Vagina (tissue), 2 donors: ENCODE data around the gene CNDP1.

Source experiments
- POLR2AphosphoS5 ChIP-seq, 2 donors: sonication (generic); formaldehyde crosslinking; IDR thresholded peaks; one replicate each; pipeline ENCODE4 v1.9.0; 2017; ENCODE audit warnings: antibody characterized with exemption in 2 of 2, mild to moderate bottlenecking in 2 of 2, low read depth in 1 of 2; ENCODE audit not compliant: insufficient read depth in 1 of 2
- TF ChIP-seq, protein P1 (sequence below), 3 experiments: fragments of 450-650 bp in 2 of 3; fragments of 200-600 bp in 1 of 3; sonication (generic) in 1 of 3; IDR thresholded peaks; one replicate each; pipeline ENCODE4 v1.5.1; 2017 to 2019; ENCODE audit warnings: antibody characterized with exemption in 3 of 3, mild to moderate bottlenecking in 2 of 3, moderate library complexity in 2 of 3

DNA sequence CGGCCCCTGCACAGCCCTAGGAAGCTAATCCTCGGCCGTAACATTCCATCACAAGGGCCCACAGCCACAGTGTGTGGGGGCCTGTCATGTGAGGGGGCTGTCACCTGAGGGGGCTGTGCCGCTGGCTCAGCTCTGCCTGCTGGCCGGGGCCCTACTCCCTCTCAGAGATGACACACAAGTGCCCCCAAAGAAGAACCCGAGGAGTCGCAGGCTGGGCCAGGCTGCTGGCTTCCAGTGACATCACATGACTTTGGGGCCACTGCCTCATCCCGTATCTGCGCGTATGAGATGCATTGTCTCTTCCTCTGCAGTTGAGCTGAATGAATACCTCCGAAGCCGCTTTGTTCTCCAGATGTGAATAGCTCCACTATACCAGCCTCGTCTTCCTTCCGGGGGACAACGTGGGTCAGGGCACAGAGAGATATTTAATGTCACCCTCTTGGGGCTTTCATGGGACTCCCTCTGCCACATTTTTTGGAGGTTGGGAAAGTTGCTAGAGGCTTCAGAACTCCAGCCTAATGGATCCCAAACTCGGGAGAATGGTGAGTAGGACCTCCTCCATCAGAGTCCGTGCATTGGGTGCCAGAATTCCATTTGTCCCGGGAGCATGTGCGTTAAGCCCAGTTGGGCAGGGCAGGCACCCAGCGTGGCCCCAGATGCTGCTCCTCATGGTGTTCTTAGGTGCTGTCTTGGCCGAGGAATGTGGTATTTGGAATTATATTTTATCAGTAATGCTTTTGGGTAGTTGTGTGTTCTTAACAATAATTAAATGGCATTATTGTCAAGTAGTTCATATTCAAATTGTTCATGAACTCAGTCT is at the start of gene CNDP1:
- TF ChIP-seq, protein P1, sequence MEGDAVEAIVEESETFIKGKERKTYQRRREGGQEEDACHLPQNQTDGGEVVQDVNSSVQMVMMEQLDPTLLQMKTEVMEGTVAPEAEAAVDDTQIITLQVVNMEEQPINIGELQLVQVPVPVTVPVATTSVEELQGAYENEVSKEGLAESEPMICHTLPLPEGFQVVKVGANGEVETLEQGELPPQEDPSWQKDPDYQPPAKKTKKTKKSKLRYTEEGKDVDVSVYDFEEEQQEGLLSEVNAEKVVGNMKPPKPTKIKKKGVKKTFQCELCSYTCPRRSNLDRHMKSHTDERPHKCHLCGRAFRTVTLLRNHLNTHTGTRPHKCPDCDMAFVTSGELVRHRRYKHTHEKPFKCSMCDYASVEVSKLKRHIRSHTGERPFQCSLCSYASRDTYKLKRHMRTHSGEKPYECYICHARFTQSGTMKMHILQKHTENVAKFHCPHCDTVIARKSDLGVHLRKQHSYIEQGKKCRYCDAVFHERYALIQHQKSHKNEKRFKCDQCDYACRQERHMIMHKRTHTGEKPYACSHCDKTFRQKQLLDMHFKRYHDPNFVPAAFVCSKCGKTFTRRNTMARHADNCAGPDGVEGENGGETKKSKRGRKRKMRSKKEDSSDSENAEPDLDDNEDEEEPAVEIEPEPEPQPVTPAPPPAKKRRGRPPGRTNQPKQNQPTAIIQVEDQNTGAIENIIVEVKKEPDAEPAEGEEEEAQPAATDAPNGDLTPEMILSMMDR (IDR thresholded peaks at IDR 0.05) = no peak
- no peak for TF ChIP-seq POLR2AphosphoS5 (IDR thresholded peaks at IDR 0.05; ENCODE audit: insufficient read depth in 1 of 2, low read depth in 1 of 2)
